H9 (cell line): ENCODE results near the gene FAM53A. TPM values are rescaled to one million over a fixed set of nuclear protein-coding genes. Genes with fewer than 3 reads are reported as not detected.

ENCODE experiments used
- DNase-seq: peaks from one replicate; pipeline ENCODE4 v3.0.0-alpha.2; 2017
- H2AFZ ChIP-seq: one replicate; pipeline ENCODE4 v1.6.1; 2013; ENCODE audit warnings: mild to moderate bottlenecking, low read length, control low read depth, moderate library complexity
- H2AK5ac ChIP-seq: 2 replicates; pipeline ENCODE4 v1.6.1; 2013; ENCODE audit warnings: low read length, control low read depth, mixed read lengths; ENCODE audit not compliant: insufficient read length
- H2BK120ac ChIP-seq: one replicate; pipeline ENCODE4 v1.6.1; 2013; ENCODE audit warnings: low read depth, mild to moderate bottlenecking, low read length, control low read depth, inconsistent platforms; ENCODE audit not compliant: poor library complexity, severe bottlenecking
- H2BK12ac ChIP-seq: 2 replicates; pipeline ENCODE4 v1.6.1; 2013; ENCODE audit warnings: low read length, control low read depth, mixed read lengths, low read depth; ENCODE audit not compliant: insufficient read length
- H2BK15ac ChIP-seq: 2 replicates; pipeline ENCODE4 v1.6.1; 2013; ENCODE audit warnings: low read depth, low read length, control low read depth
- H2BK20ac ChIP-seq: one replicate; pipeline ENCODE4 v1.6.1; 2013; ENCODE audit warnings: low read depth, mild to moderate bottlenecking, low read length, control low read depth, inconsistent platforms; ENCODE audit not compliant: poor library complexity, severe bottlenecking
- H2BK5ac ChIP-seq: 2 replicates; pipeline ENCODE4 v1.6.1; 2013; ENCODE audit warnings: low read length, control low read depth, mixed read lengths; ENCODE audit not compliant: insufficient read length
- H3K14ac ChIP-seq: 2 replicates; pipeline ENCODE4 v1.6.1; 2013; ENCODE audit warnings: low read length, control low read depth; ENCODE audit not compliant: insufficient read depth
- H3K18ac ChIP-seq: 2 replicates; pipeline ENCODE4 v1.6.1; 2013; ENCODE audit warnings: low read depth, mild to moderate bottlenecking, mixed read lengths, low read length, control low read depth; ENCODE audit not compliant: insufficient read length
- H3K23ac ChIP-seq: 2 replicates; pipeline ENCODE4 v1.6.1; 2013; ENCODE audit warnings: low read length, control low read depth, mixed read lengths, low read depth; ENCODE audit not compliant: insufficient read length
- H3K23me2 ChIP-seq: 2 replicates; pipeline ENCODE4 v1.6.1; 2013; ENCODE audit warnings: low read depth, mild to moderate bottlenecking, mixed read lengths, low read length, control low read depth; ENCODE audit not compliant: insufficient read length, poor library complexity, severe bottlenecking
- H3K27ac ChIP-seq: 2 replicates; pipeline ENCODE4 v1.5.1; 2013; ENCODE audit warnings: low read length, control low read depth, mixed read lengths, low read depth; ENCODE audit not compliant: insufficient read length
- H3K27me3 ChIP-seq: 2 replicates; pipeline ENCODE4 v1.6.1; 2013; ENCODE audit warnings: low read length, control low read depth, inconsistent platforms; ENCODE audit not compliant: insufficient read depth
- H3K4ac ChIP-seq: 2 replicates; pipeline ENCODE4 v1.6.1; 2013; ENCODE audit warnings: low read depth, mild to moderate bottlenecking, control low read depth, inconsistent platforms, low read length, moderate library complexity
- H3K4me1 ChIP-seq: 2 replicates; pipeline ENCODE4 v1.6.1; 2013; ENCODE audit warnings: low read length, control low read depth, inconsistent platforms; ENCODE audit not compliant: insufficient read depth
- H3K4me2 ChIP-seq: 2 replicates; pipeline ENCODE4 v1.6.1; 2013; ENCODE audit warnings: low read length, control low read depth, mixed read lengths; ENCODE audit not compliant: insufficient read length, insufficient read depth
- H3K56ac ChIP-seq: 2 replicates; pipeline ENCODE4 v1.6.1; 2013; ENCODE audit warnings: low read depth, mild to moderate bottlenecking, mixed read lengths, low read length, control low read depth; ENCODE audit not compliant: insufficient read length
- H3K79me1 ChIP-seq: 2 replicates; pipeline ENCODE4 v1.6.1; 2013; ENCODE audit warnings: low read depth, mild to moderate bottlenecking, moderate library complexity, low read length, control low read depth, inconsistent platforms; ENCODE audit not compliant: insufficient read depth, poor library complexity, severe bottlenecking
- H3K79me2 ChIP-seq: 2 replicates; pipeline ENCODE4 v1.6.1; 2013; ENCODE audit warnings: low read length, control low read depth, inconsistent platforms; ENCODE audit not compliant: insufficient read depth
- H3K9ac ChIP-seq: 2 replicates; pipeline ENCODE4 v1.6.1; 2013; ENCODE audit warnings: low read length, control low read depth, mixed read lengths; ENCODE audit not compliant: insufficient read length; ENCODE audit errors: extremely low read depth
- H3K9me3 ChIP-seq: one replicate; pipeline ENCODE4 v1.6.1; 2013; ENCODE audit warnings: low read depth, low read length, inconsistent platforms; ENCODE audit not compliant: control insufficient read depth
- H3T11ph ChIP-seq: one replicate; pipeline ENCODE4 v1.6.1; 2013; ENCODE audit warnings: mild to moderate bottlenecking, low read length, control low read depth, inconsistent platforms
- H4K20me1 ChIP-seq: one replicate; pipeline ENCODE4 v1.6.1; 2013; ENCODE audit not compliant: control insufficient read depth, insufficient read length, insufficient read depth
- H4K5ac ChIP-seq: 2 replicates; pipeline ENCODE4 v1.6.1; 2013; ENCODE audit warnings: low read depth, mild to moderate bottlenecking, mixed read lengths, low read length, control low read depth; ENCODE audit not compliant: insufficient read length
- H4K8ac ChIP-seq: replicated peaks from 2 replicates; pipeline ENCODE4 v1.6.1; 2013; ENCODE audit warnings: low read length, control low read depth, mixed read lengths, low read depth; ENCODE audit not compliant: insufficient read length
- H4K91ac ChIP-seq: 2 replicates; pipeline ENCODE4 v1.6.1; 2013; ENCODE audit warnings: low read depth, mild to moderate bottlenecking, moderate library complexity, mixed read lengths, low read length, control low read depth; ENCODE audit not compliant: insufficient read length
- H3K27ac Mint-ChIP-seq, 3 experiments: 2 replicates in 2 of 3; 3 replicates in 1 of 3; pipeline ENCODE4 v1.8.0; 2020 to 2021; ENCODE audit warnings: mixed read lengths in 3 of 3, mild to moderate bottlenecking in 1 of 3, moderate library complexity in 1 of 3
- H3K27me3 Mint-ChIP-seq: 2 replicates; pipeline ENCODE4 v1.8.0; 2021; ENCODE audit warnings: low read depth, mild to moderate bottlenecking, moderate library complexity, mixed read lengths
- H3K36me3 Mint-ChIP-seq, 3 experiments: 2 replicates in 2 of 3; 3 replicates in 1 of 3; pipeline ENCODE4 v1.8.0; 2020 to 2021; ENCODE audit warnings: low read depth in 3 of 3, mixed read lengths in 3 of 3; ENCODE audit not compliant: insufficient read depth in 1 of 3
- H3K4me1 Mint-ChIP-seq, 2 experiments: 2 replicates each; pipeline ENCODE4 v1.8.0; 2020; ENCODE audit warnings: mixed read lengths in 2 of 2
- H3K4me3 Mint-ChIP-seq, 2 experiments: 2 replicates in 1 of 2; 3 replicates in 1 of 2; pipeline ENCODE4 v1.8.0; 2020 to 2021; ENCODE audit warnings: mild to moderate bottlenecking in 2 of 2, mixed read lengths in 2 of 2, moderate library complexity in 1 of 2
- H3K9me3 Mint-ChIP-seq, 2 experiments: 2 replicates in 1 of 2; 3 replicates in 1 of 2; pipeline ENCODE4 v1.8.0; 2020; ENCODE audit warnings: mild to moderate bottlenecking in 2 of 2, mixed read lengths in 2 of 2, moderate library complexity in 1 of 2
- CTCF ChIP-seq: fragments of 200-600 bp; sonication (generic); conservative IDR thresholded peaks from 3 replicates; pipeline ENCODE4 v1.8.0; 2021; ENCODE audit warnings: antibody characterized with exemption, mild to moderate bottlenecking
- WGBS: extraction: QIAGEN DNeasy Blood & Tissue Kit; methylation state at CpG from one replicate; pipeline ENCODE4 v1.1.7; 2013; ENCODE audit warnings: missing lambda C conversion rate, low lambda C conversion rate, mixed read lengths; ENCODE audit not compliant: insufficient read length; ENCODE audit errors: extremely low coverage; 5-methylcytosine and 5-hydroxymethylcytosine counted together
- total RNA-seq: library from RNA; stranded (reverse); gene quantifications from 2 replicates; pipeline ENCODE4 v1.2.1, GENCODE V29; 2021

The FAM53A gene
- total RNA-seq, 1 experiment from 2014 or later, result 2.4 TPM

DNA sequence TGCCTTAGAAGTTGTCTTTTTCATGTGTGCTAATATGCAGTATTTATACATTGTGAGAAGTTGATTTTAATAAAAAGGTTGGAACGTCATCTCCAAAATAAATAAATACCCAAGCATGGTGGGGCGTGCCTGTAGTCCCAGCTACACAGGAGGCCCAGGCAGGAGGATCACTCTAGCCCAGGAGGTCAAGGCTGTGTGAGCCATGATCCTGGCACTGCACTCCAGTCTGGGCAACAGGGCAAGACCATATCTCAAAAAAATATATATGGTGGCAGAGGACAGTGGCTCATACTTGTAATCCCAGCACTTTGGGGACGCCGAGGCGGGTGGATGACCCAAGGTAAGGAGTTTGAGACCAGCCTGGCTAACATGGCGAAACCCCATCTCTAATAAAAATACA lies 21.6 kb upstream of the FAM53A start:
- WGBS, result no CpG with 5 or more reads among the region's 6 CpGs
- H3K79me1 ChIP-seq, result peaks cover 13% of the 10 kb centered on the region
- TF ChIP-seq CTCF, result no peak
- no peak overlapping the region for H3T11ph ChIP-seq
- no peak overlapping the region for H4K91ac ChIP-seq
- H4K5ac ChIP-seq, result no peak overlapping the region
- peaks cover 11% of the 10 kb centered on the region; the same call in 1 of the 2 replicates for H3K79me2 ChIP-seq
- no peak overlapping the region for H2AK5ac ChIP-seq
- H3K9ac ChIP-seq, result no peak overlapping the region
- H3K18ac ChIP-seq, result no peak overlapping the region
- no peak overlapping the region for H2BK5ac ChIP-seq
- no peak overlapping the region for H3K4ac ChIP-seq
- H3K4me1 ChIP-seq, result no peaks in the 10 kb centered on the region
- no peak overlapping the region for H2BK15ac ChIP-seq
- Mint-ChIP-seq H3K36me3 (peaks cover 23 to 76% (median 69%) of the 10 kb centered on the region in 3 experiments), H3K4me3 (no peak overlapping the region), H3K9me3 (no peaks in the 10 kb centered on the region), H3K27me3 (no peaks in the 10 kb centered on the region), H3K27ac (no peak overlapping the region; a peak in 1 of 7 replicates), H3K4me1 (peaks cover 7 to 9% of the 10 kb centered on the region in 2 experiments; a peak in 3 of 4 replicates)
- H3K9me3 ChIP-seq, result no peaks in the 10 kb centered on the region
- H3K23me2 ChIP-seq, result no peaks in the 10 kb centered on the region
- H3K14ac ChIP-seq, result no peak overlapping the region
- no peaks in the 10 kb centered on the region; the same call in 1 of the 2 replicates for H3K27me3 ChIP-seq
- H2BK12ac ChIP-seq, result no peak overlapping the region
- no peak overlapping the region for H3K56ac ChIP-seq
- H3K27ac ChIP-seq, result no peak overlapping the region
- H2AFZ ChIP-seq, result no peak overlapping the region
- no peak overlapping the region for H2BK20ac ChIP-seq
- H3K23ac ChIP-seq, result no peak overlapping the region
- no peak overlapping the region for H4K8ac ChIP-seq
- no peak for DNase-seq
- H4K20me1 ChIP-seq, result peaks cover 2% of the 10 kb centered on the region
- no peak overlapping the region for H3K4me2 ChIP-seq
- no peak overlapping the region for H2BK120ac ChIP-seq
